Left ventricle myocardium inferior (tissue), 1 donor: ENCODE results near the gene RCN2. TPM values are rescaled to one million over a fixed set of nuclear protein-coding genes. Genes with fewer than 3 reads are reported as not detected.
"Not testable (repeated sequence)": the region's sequence is repeated elsewhere in the genome, so short reads cannot be mapped to it uniquely, and the experiment has no call there.

Source experiments
- DNase-seq: peaks from one replicate; pipeline ENCODE4 v3.0.0-alpha.2; 2020
- H3K27ac ChIP-seq: fragments of 200-600 bp; replicated peaks from 2 replicates; pipeline ENCODE4 v1.8.0; 2021
- H3K27me3 ChIP-seq: fragments of 200-600 bp; 2 replicates; pipeline ENCODE4 v1.8.0; 2021; ENCODE audit warnings: low read depth
- H3K36me3 ChIP-seq: fragments of 200-600 bp; 2 replicates; pipeline ENCODE4 v1.8.0; 2021
- H3K4me1 ChIP-seq: fragments of 200-600 bp; 2 replicates; pipeline ENCODE4 v1.8.0; 2021
- H3K4me3 ChIP-seq: fragments of 200-600 bp; 2 replicates; pipeline ENCODE4 v1.8.0; 2021; ENCODE audit warnings: mild to moderate bottlenecking, moderate library complexity
- H3K9me3 ChIP-seq: fragments of 200-600 bp; replicated peaks from 2 replicates; pipeline ENCODE4 v1.8.0; 2021
- CTCF ChIP-seq: fragments of 200-600 bp; IDR thresholded peaks from 2 replicates; pipeline ENCODE4 v1.8.0; 2021; ENCODE audit warnings: antibody characterized with exemption, mild to moderate bottlenecking, borderline replicate concordance
- intact Hi-C: fragments of 100-400 bp; cut with micrococcal nuclease; formaldehyde crosslinking; loops from one replicate; pipeline ENCODE4 v1.11.0; 2022
- long read RNA-seq: library from polyadenylated mRNA; unstranded; transcript quantifications from one replicate; pipeline ENCODE4 v2.0.0, GENCODE V29; 2021
- total RNA-seq: library from RNA; stranded (reverse); fragmentation: NEBNext Ultra II Directional; extraction: Animal tissue kit (Norgen Biotek cat#: 25700); gene quantifications from one replicate; pipeline ENCODE4 v1.2.1, GENCODE V29; 2021
- donor health status: DM: no; HTN: yes; CAD: no; lungs with severe emphysema.

Gene RCN2, protein sequence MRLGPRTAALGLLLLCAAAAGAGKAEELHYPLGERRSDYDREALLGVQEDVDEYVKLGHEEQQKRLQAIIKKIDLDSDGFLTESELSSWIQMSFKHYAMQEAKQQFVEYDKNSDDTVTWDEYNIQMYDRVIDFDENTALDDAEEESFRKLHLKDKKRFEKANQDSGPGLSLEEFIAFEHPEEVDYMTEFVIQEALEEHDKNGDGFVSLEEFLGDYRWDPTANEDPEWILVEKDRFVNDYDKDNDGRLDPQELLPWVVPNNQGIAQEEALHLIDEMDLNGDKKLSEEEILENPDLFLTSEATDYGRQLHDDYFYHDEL
- total RNA-seq = 29.8 TPM
- long read RNA-seq, full-length matches to known transcripts = 81 of 84 reads
- long read RNA-seq, partial matches to known transcripts = 1 of 84 reads
- long read RNA-seq, other reads (novel, unspliced or antisense) = 2 of 84 reads

DNA sequence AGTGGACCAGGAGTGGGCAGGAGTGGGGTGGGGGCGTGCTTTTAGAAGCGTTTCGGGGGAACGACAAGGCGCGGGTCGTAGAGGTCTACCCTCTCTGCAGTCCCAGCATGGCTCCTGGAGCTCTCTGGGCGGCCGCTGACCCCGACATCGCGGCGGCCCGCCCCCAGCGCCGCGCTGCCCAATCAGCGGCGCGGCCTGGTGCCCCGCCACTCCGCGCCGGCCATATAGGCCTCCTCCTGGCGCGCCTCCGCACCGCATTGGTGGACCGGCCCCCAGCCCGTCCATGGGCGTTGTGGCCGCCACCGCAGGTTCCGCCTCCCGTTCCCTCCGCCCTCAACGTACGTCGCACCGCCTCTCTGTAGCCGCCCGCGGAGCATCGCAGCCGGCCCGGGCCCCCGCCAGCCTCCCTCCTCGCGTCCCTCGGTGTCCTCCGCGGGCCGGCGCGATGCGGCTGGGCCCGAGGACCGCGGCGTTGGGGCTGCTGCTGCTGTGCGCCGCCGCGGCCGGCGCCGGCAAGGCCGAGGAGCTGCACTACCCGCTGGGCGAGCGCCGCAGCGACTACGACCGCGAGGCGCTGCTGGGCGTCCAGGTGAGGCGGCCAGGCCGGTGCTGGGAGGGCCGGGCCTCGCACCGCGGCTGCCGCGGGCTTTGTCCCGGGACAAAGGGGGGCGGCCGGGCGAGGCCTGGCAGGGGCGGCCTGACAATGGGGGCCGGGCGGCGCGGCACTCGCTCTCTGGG, at the start of gene RCN2:
Gene RCN2 (plus strand): TSS at position 353 of the 738 bp plus-strand sequence. CDS start 93 bp downstream, at position 446.
- H3K9me3 ChIP-seq = no peaks in the 10 kb centered on the region
- intact Hi-C loops = no loop called here
- peak within 1 kb of the TSS; percentile 82 for H3K4me3 ChIP-seq
- peak; percentile 20 for TF ChIP-seq CTCF
- peaks cover 33% of the 10 kb centered on the region for H3K36me3 ChIP-seq
- no peaks in the 10 kb centered on the region for H3K27me3 ChIP-seq
- peak within 1 kb of the TSS; percentile 87 for H3K27ac ChIP-seq
- DNase-seq = peak; percentile 97
- H3K4me1 ChIP-seq = peaks cover 20% of the 10 kb centered on the region

- H3K4me3 ChIP-seq = no peak overlapping the region
- H3K27ac ChIP-seq = no peak overlapping the region
- no peaks in the 10 kb centered on the region for H3K4me1 ChIP-seq
- intact Hi-C loops = no loop called here
- DNase-seq = no peak
- H3K27me3 ChIP-seq = no peaks in the 10 kb centered on the region
- peaks cover 27% of the 10 kb centered on the region for H3K36me3 ChIP-seq
- H3K9me3 ChIP-seq = peaks cover 7% of the 10 kb centered on the region
- TF ChIP-seq CTCF = no peak
Observed at GRCh38 chr15:76885212-76885611, 46.3 kb upstream of the RCN2 start.

DNA sequence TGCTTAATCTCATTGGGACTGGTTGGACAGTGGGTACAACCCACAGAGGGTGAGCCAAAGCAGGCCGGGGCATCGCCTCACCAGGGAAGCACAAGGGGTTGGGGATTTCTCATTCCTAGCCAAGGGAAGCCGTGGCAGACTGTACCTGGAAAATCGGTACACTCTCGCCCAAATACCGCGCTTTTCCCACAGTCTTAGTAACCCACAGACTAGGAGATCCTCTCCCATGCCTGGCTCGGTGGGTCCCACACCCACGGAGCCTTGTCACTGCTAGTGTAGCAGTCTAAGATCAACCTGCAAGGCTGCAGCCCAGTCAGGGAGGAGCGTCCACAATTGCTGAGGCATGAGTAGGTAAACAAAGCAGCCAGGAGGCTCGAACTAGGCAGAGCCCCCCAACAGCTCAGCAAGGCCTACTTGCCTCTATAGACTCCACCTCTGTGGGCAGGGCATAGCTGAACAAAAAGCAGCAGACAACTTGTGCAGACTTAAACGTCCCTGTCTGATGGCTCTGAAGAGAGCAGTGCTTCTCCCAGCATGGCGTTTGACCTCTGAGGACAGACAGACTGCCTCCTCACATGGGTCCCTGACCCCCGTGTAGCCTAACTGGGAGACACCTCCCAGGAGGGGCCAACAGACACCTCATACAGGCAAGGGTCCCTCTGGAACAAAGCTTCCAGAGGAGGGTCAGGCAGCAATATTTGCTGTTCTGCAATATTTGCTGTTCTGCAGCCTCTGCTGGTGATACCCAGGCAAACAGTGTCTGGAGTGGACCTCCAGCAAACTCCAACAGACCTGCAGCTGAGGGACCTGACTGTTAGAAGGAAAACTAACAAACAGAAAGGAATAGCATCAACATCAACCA, 44.0 kb upstream of the RCN2 start:
- H3K36me3 ChIP-seq = peaks cover 11% of the 10 kb centered on the region
- H3K27ac ChIP-seq, intact Hi-C loops, H3K4me1 ChIP-seq, H3K4me3 ChIP-seq, DNase-seq, H3K27me3 ChIP-seq: not testable (repeated sequence)
- H3K9me3 ChIP-seq = peaks cover 17% of the 10 kb centered on the region

DNA sequence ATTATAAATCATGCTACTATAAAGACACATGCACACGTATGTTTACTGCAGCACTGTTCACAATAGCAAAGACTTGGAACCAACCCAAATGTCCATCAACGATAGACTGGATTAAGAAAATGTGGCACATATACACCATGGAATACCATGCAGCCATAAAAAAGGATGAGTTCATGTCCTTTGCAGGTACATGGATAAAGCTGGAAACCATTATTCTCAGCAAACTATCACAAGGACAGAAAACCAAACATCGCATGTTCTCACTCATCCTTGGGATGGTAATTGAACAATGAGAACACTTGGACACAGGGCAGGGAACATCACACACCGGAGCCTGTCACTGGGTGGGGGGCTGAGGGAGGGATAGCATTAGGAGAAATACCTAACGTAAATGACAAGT, 38.7 kb upstream of the RCN2 start:
- H3K27me3 ChIP-seq, intact Hi-C loops, H3K4me3 ChIP-seq, H3K27ac ChIP-seq, DNase-seq, H3K36me3 ChIP-seq, H3K4me1 ChIP-seq: not testable (repeated sequence)
- H3K9me3 ChIP-seq = peaks cover 17% of the 10 kb centered on the region

DNA sequence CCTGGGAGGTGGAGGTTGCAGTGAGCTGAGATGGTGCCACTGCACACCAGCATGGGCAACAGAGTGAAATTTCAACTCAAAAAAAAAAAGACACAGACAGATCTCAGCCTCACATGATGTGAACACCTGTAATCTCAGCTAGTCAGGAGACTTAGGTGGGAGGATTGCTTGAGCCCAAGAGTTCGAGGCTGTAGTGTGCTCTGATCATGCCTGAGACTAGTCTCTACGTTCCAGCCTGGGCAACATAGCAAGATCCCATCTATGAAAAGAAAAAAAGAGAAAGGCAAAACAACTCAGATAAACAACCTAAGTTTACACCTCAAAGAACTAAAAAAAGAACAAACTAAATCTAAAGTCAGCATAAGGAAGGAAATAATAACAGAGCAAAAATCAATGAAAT, 37.4 kb upstream of the RCN2 start:
- Histone ChIP-seq H3K27me3 (no peaks in the 10 kb centered on the region), H3K9me3 (peaks cover 14% of the 10 kb centered on the region), H3K4me1 (no peaks in the 10 kb centered on the region), H3K27ac (no peak overlapping the region), H3K36me3 (peaks cover 6% of the 10 kb centered on the region), H3K4me3 (no peak overlapping the region)
- TF ChIP-seq CTCF = no peak
- DNase-seq = no peak
- intact Hi-C loops = no loop called here

- Histone ChIP-seq H3K27me3 (no peaks in the 10 kb centered on the region), H3K27ac (no peak overlapping the region), H3K4me1 (peaks cover 15% of the 10 kb centered on the region), H3K9me3 (peaks cover 4% of the 10 kb centered on the region), H3K4me3 (no peak overlapping the region), H3K36me3 (peaks cover 6% of the 10 kb centered on the region)
- no peak for DNase-seq
- intact Hi-C loops = no loop called here
- TF ChIP-seq CTCF = no peak
Observed at GRCh38 chr15:76898102-76898501, 33.4 kb upstream of the RCN2 start.

DNA sequence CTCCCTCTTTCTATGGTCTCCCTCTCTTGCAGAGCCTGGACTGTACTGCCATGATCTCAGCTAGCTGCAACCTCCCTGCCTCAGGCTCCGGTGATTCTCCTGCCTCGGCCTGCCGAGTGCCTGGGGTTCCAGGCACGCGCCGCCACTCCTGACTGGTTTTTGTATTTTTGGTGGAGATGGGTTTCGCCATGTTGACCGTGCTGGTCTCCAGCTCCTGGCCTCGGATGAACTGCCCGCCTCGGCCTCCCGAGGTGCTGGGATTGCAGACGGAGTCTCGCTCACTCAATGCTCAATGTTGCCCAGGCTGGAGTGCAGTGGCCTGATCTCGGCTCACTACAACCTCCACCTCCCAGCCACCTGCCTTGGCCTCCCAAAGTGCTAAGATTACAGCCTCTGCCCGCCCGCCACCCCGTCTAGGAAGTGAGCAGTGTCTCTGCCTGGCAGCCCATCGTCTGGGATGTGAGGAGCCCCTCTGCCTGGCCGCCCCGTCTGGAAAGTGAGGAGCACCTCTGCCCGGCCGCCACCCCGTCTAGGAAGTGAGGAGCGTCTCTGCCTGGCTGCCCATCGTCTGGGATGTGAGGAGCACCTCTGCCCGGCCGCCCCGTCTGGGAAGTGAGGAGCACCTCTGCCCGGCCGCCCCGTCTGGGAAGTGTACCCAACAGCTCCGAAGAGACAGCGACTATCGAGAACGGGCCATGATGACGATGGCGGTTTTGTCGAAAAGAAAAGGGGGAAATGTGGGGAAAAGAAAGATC, 32.2 kb upstream of the RCN2 start:
- H3K4me1 ChIP-seq = peaks cover 28% of the 10 kb centered on the region

DNA sequence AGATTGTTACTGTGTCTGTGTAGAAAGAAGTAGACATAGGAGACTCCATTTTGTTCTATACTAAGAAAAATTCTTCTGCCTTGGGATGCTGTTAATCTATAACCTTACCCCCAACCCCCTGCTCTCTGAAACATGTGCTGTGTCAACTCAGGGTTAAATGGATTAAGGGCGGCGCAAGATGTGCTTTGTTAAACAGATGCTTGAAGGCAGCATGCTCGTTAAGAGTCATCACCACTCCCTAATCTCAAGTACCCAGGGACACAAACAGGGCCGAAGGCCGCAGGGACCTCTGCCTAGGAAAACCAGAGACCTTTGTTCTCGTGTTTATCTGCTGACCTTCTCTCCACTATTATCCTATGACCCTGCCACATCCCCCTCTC, 31.6 kb upstream of the RCN2 start:
- peaks cover 33% of the 10 kb centered on the region for H3K4me1 ChIP-seq
- H3K36me3 ChIP-seq, H3K4me3 ChIP-seq, DNase-seq, H3K9me3 ChIP-seq, H3K27me3 ChIP-seq, intact Hi-C loops: not testable (repeated sequence)
- peak overlapping the region; percentile 62 for H3K27ac ChIP-seq

More for the DNA sequence above, 32.2 kb upstream of the RCN2 start:
- intact Hi-C loops, H3K9me3 ChIP-seq, H3K4me3 ChIP-seq, H3K27ac ChIP-seq, H3K36me3 ChIP-seq, H3K27me3 ChIP-seq, DNase-seq: not testable (repeated sequence)
